Esophagus muscularis mucosa (tissue), 4 donors: ENCODE measurements around the gene FAM149B1. TPM values are rescaled to one million over a fixed set of nuclear protein-coding genes. Genes with fewer than 3 reads are reported as not detected.

Experiments used
- DNase-seq: peaks from one replicate; pipeline ENCODE4 v3.0.0-alpha.2; 2017; ENCODE audit errors: extremely low spot score
- H3K27ac ChIP-seq, 4 donors: fragments of 200-600 bp; sonication (generic); replicated peaks in 1 of 4; 1 replicate in 3 of 4; 2 replicates in 1 of 4; pipeline ENCODE4 v1.5.1; 2016 to 2019; ENCODE audit warnings: mild to moderate bottlenecking in 1 of 4
- H3K27me3 ChIP-seq, 4 donors: fragments of 200-600 bp; sonication (generic); one replicate each; pipeline versions ENCODE4 v1.5.1 to v1.6.0; 2016 to 2019
- H3K36me3 ChIP-seq, 4 donors: fragments of 200-600 bp; sonication (generic); one replicate each; pipeline ENCODE4 v1.5.1; 2016 to 2019
- H3K4me1 ChIP-seq, 4 donors: fragments of 200-600 bp; sonication (generic); one replicate each; pipeline ENCODE4 v1.5.1; 2016 to 2019
- H3K4me3 ChIP-seq, 4 donors: fragments of 200-600 bp; sonication (generic); 1 replicate in 2 of 4; 2 replicates in 2 of 4; pipeline ENCODE4 v1.5.1; 2016 to 2019; ENCODE audit warnings: mild to moderate bottlenecking in 4 of 4, moderate library complexity in 1 of 4
- H3K9me3 ChIP-seq, 4 donors: fragments of 200-600 bp; sonication (generic); 1 replicate in 3 of 4; 2 replicates in 1 of 4; pipeline ENCODE4 v1.5.1; 2016 to 2019
- CTCF ChIP-seq, 3 experiments: fragments of 200-600 bp in 2 of 3; fragments of 450-650 bp in 1 of 3; sonication (generic) in 2 of 3; IDR thresholded peaks; one replicate each; pipeline ENCODE4 v1.5.1; 2017 to 2019; ENCODE audit warnings: antibody characterized with exemption in 3 of 3, mild to moderate bottlenecking in 2 of 3, moderate library complexity in 1 of 3
- EP300 ChIP-seq: sonication (generic); formaldehyde crosslinking; IDR thresholded peaks from one replicate; pipeline ENCODE4 v1.6.1; 2017; ENCODE audit warnings: antibody characterized with exemption
- POLR2A ChIP-seq: fragments of 450-650 bp; IDR thresholded peaks from one replicate; pipeline ENCODE4 v1.6.1; 2017; ENCODE audit warnings: antibody characterized with exemption, moderate library complexity, mild to moderate bottlenecking, low read depth
- POLR2AphosphoS5 ChIP-seq, 2 donors: sonication (generic); formaldehyde crosslinking; IDR thresholded peaks; one replicate each; pipeline ENCODE4 v1.6.1; 2017; ENCODE audit warnings: antibody characterized with exemption in 2 of 2
- WGBS: methylation state at CpG from one replicate; pipeline ENCODE4 v1.1.5; 2018; 5-methylcytosine and 5-hydroxymethylcytosine counted together
- intact Hi-C: fragments of 100-400 bp; cut with DNase I; formaldehyde crosslinking; loops from one replicate; pipeline ENCODE4 v1.15.1; 2023
- total RNA-seq, 4 donors: library from RNA; depleted of rRNA; stranded (reverse); fragments of >200 nt; gene quantifications; one replicate each; pipeline versions ENCODE4 v1.1.0 to v1.2.1, GENCODE V29; 2016

Gene FAM149B1
- total RNA-seq, 4 donors from 2014 or later, result 14.1 to 18.0 (median 14.9) TPM

GRCh38 chr10:73229567-73229966 lies 61.6 kb downstream of the FAM149B1 start:
- Histone ChIP-seq H3K4me1 (no peaks in the 10 kb centered on the region), H3K36me3 (peaks cover 0 to 45% (median 23%) of the 10 kb centered on the region in 4 donors), H3K27me3 (no peaks in the 10 kb centered on the region), H3K4me3 (no peak overlapping the region), H3K27ac (no peak overlapping the region), H3K9me3 (no peaks in the 10 kb centered on the region)
- no peak for DNase-seq
- TF ChIP-seq POLR2AphosphoS5 (IDR thresholded peaks at IDR 0.05) (no peak), EP300 (no peak), CTCF (IDR thresholded peaks at IDR 0.05) (no peak)
- intact Hi-C loops, result no loop called here
- 85% methylated on average over 6 of the region's 6 CpGs for WGBS

GRCh38 chr10:73232887-73233286 lies 65.0 kb downstream of the FAM149B1 start:
- Histone ChIP-seq H3K9me3 (no peaks in the 10 kb centered on the region), H3K36me3 (peaks cover 4 to 76% (median 37%) of the 10 kb centered on the region in 4 donors), H3K4me1 (no peaks in the 10 kb centered on the region), H3K27me3 (no peaks in the 10 kb centered on the region), H3K27ac (no peak overlapping the region), H3K4me3 (no peak overlapping the region)
- 89% methylated on average over 8 of the region's 8 CpGs for WGBS
- TF ChIP-seq CTCF (IDR thresholded peaks at IDR 0.05) (no peak), POLR2A (no peak), EP300 (no peak), POLR2AphosphoS5 (IDR thresholded peaks at IDR 0.05) (no peak)
- intact Hi-C loops, result no loop called here
- DNase-seq, result no peak

- Histone ChIP-seq H3K27ac (no peak overlapping the region), H3K9me3 (no peaks in the 10 kb centered on the region), H3K4me1 (no peaks in the 10 kb centered on the region), H3K36me3 (peaks cover 4 to 79% (median 40%) of the 10 kb centered on the region in 4 donors), H3K27me3 (no peaks in the 10 kb centered on the region), H3K4me3 (no peak overlapping the region)
- intact Hi-C loops, result no loop called here
- WGBS, result 79% methylated on average over 2 of the region's 2 CpGs
- no peak for TF ChIP-seq POLR2A
- no peak for TF ChIP-seq EP300
- TF ChIP-seq CTCF (IDR thresholded peaks at IDR 0.05), result no peak
- no peak for TF ChIP-seq POLR2AphosphoS5 (IDR thresholded peaks at IDR 0.05)
- DNase-seq, result no peak
Observed at GRCh38 chr10:73233883-73234282, 66.0 kb downstream of the FAM149B1 start.

GRCh38 chr10:73234695-73235094 lies 66.8 kb downstream of the FAM149B1 start:
- Histone ChIP-seq H3K36me3 (peaks cover 8 to 81% (median 46%) of the 10 kb centered on the region in 4 donors), H3K27me3 (no peaks in the 10 kb centered on the region), H3K4me3 (no peak overlapping the region), H3K9me3 (no peaks in the 10 kb centered on the region), H3K27ac (no peak overlapping the region), H3K4me1 (no peaks in the 10 kb centered on the region)
- TF ChIP-seq POLR2AphosphoS5 (IDR thresholded peaks at IDR 0.05) (no peak), POLR2A (no peak), CTCF (IDR thresholded peaks at IDR 0.05) (no peak), EP300 (no peak)
- 82% methylated on average over 7 of the region's 7 CpGs for WGBS
- no peak for DNase-seq
- intact Hi-C loops, result no loop called here

GRCh38 chr10:73238990-73239566 lies 71.2 kb downstream of the FAM149B1 start:
- TF ChIP-seq POLR2A (no peak), EP300 (no peak), POLR2AphosphoS5 (IDR thresholded peaks at IDR 0.05) (no peak), CTCF (IDR thresholded peaks at IDR 0.05) (no peak)
- Histone ChIP-seq H3K9me3 (no peaks in the 10 kb centered on the region), H3K27ac (no peak overlapping the region), H3K4me3 (no peak overlapping the region), H3K27me3 (no peaks in the 10 kb centered on the region), H3K4me1 (peaks cover 0 to under 1% (median 0%) of the 10 kb centered on the region in 4 donors), H3K36me3 (peaks cover 36 to 91% (median 61%) of the 10 kb centered on the region in 4 donors)
- intact Hi-C loops, result no loop called here
- WGBS, result 96% methylated on average over 5 of the region's 5 CpGs
- DNase-seq, result no peak
